C4-2B (cell line): ENCODE data around the gene TNFAIP8L3.

ENCODE experiments used
- H3K27ac ChIP-seq: fragments of 450-650 bp; 2 replicates; pipeline ENCODE4 v1.5.1; 2017
- CTCF ChIP-seq: fragments of 450-650 bp; conservative IDR thresholded peaks from 2 replicates; pipeline ENCODE4 v1.5.1; 2017; ENCODE audit warnings: mild to moderate bottlenecking
- ZFX ChIP-seq: fragments of 450-650 bp; IDR thresholded peaks from 2 replicates; pipeline ENCODE4 v1.6.1; 2017

The TNFAIP8L3 gene

GRCh38 chr15:51077221-51078153, 17.2 kb downstream of the TNFAIP8L3 start:
- H3K27ac ChIP-seq = peak overlapping the region; percentile 35; the same call in 1 of the 2 replicates
- TF ChIP-seq ZFX = no peak
- no peak for TF ChIP-seq CTCF

GRCh38 chr15:51076524-51077220, 18.0 kb downstream of the TNFAIP8L3 start:
- TF ChIP-seq CTCF (no peak), ZFX (no peak)
- H3K27ac ChIP-seq = peak overlapping the region; percentile 35

GRCh38 chr15:51075826-51076523, 18.7 kb downstream of the TNFAIP8L3 start:
- peak overlapping the region; percentile 35 for H3K27ac ChIP-seq
- TF ChIP-seq CTCF = no peak
- TF ChIP-seq ZFX = no peak

GRCh38 chr15:51075364-51075763, 19.3 kb downstream of the TNFAIP8L3 start:
- TF ChIP-seq CTCF (no peak), ZFX (no peak)

GRCh38 chr15:51074926-51075325, 19.8 kb downstream of the TNFAIP8L3 start:
- H3K27ac ChIP-seq = peak overlapping the region; percentile 22; the same call in 1 of the 2 replicates
- no peak for TF ChIP-seq ZFX
- TF ChIP-seq CTCF = no peak

More at GRCh38 chr15:51075364-51075763, 19.3 kb downstream of the TNFAIP8L3 start:
- H3K27ac ChIP-seq = peak overlapping the region; percentile 22; the same call in 1 of the 2 replicates

GRCh38 chr15:51071578-51071977, 23.1 kb downstream of the TNFAIP8L3 start:
- no peak overlapping the region for H3K27ac ChIP-seq

More at GRCh38 chr15:51071578-51071977, 23.1 kb downstream of the TNFAIP8L3 start:
- TF ChIP-seq CTCF (no peak), ZFX (no peak)
